ENCODE results near the gene ARHGAP32.
"Not testable (repeated sequence)": the region's sequence is repeated elsewhere in the genome, so short reads cannot be mapped to it uniquely, and the experiment has no call there.

ARHGAP32 gene

DNA sequence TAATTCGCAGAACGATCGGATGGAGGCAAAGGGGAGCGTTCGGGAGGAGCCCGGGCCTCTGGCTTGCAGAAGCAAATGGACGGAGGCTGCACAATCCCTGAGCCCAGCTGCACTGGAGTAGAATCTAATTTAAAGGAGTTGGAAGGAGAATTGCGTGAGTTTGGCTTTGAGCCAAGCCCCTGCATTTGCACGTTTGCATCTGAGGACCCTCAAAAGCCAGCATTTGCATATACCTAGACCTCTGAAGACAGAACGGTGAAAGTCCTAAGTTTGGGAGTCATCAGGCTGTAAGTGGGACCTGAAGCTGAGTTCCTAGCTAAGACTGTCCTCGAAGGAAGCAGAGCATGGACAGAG is 265.0 kb downstream of the ARHGAP32 start:
- no peak for DNase-seq

DNA sequence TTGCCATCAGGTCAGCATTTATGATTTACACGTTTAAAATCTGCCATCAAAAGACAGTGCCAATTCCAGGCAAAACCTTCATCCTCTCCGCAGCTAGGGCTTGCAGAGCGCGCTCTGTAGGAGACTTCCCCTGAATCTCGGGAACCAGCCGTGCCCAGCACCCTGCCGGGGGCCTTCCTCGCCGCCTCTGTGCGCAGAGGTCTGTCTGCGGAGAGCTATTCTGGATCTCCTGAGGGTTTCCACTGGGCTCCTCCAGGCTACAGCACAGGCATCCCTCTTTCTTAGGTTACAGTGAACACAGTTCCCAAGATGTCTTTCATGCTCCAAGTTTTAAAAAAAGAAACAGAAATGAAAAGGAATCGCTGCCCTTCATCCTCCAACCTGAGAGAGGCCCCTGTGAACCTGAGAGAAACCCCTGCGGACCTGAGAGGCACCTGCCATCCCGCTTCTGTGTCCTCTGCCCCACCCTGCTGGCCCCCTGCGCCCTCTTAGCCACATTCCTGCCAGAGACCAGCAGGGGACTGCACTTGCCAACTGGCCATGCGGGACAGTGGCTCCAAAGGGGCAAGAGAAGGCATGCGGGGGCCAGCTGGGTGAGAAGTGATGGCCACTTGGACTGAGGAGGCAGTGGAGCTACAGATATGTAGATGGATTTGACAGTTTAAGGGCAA is 265.6 kb downstream of the ARHGAP32 start:
- no peak for DNase-seq

DNA sequence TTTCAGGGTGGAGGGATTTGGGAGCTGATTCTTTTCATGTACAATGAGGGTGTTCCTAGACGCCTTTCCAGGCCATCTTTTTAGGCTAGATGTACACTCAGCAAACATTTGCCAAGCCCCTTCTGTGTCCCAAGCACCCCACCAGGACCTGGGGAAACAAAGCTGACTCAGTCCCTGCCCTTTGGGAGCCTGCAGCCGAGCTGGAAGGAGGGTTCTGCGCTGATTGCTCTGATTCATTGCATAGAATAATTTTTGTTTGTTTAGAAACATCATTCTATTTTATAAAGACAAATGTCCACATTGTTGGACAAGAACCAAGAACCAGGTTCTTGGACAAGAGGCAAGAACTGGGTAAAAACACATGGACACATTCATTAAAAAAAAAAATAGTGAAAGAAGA is 266.1 kb downstream of the ARHGAP32 start:
- DNase-seq, result no peak

DNA sequence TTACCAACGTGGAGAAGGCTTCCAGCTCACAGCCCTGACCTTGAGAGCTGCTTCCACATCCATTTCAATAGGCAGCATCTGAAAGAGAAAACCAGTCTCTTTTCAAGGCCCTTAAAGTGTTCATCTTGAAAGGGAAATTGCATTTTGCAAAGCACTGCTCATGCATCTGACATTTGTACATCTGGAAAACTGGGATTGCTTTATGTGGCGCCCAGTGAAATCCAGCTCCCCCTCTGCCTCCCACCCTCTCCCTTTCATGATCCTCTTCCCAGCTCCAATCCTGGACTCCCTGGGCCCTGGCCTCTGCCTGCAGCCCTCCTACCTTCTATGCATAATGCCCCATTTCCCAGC is 266.9 kb downstream of the ARHGAP32 start:
- no peak for DNase-seq

DNA sequence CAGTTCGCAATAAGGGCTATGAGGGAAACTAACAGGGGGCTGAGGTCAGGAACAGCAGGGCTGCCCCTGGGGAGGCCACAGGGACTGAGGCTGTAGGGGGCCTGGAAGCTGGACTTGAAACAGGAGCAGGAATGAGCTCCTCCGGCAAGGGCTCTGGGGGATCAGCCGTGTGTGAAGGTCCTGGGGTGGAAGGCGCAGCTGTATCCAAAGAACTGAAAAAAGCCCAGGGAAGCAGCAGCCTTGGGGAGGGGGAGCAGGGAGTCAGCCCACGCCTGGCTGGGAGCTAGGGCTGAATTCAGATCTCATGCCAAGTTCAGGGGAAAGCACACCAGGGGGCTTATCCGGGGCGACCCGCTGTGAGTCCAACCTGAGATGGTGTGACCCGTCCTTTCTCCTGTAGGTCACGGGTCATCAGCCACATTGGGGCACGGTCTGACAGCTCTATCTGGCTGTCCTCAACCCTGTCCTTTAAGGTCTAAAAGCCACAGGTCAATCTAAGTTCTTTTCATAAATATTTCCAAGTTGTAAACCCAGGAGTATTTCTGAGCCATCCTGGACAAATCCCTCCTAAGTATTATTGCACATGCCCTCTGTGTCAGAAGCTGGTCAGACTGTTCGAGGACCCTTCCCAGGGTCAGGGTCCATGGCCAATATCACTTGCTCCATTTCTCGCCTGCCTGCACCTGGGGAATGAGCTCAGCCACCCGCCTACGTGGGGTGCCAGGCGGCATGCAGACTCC is 267.4 kb downstream of the ARHGAP32 start:
- DNase-seq, result no peak

DNA sequence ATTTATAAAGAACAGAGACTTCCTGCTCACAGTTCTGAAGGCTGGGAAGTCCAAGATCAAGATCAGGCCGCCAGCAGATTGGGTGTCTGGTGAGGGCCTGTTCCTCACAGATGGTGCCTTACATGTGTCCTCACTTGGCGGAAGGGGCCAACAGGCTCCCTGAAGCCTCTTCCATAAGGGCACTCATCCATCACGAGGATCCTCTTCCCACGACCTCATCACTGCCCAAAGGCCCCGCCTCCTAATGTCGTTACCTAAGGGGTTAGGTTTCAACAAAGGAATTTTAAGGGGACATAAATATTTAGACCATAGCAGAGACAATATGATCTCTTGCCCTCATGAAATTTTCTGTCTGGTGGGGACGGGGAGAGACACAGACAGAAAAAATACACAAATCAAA is 268.0 kb downstream of the ARHGAP32 start:
- DNase-seq, result no peak

DNA sequence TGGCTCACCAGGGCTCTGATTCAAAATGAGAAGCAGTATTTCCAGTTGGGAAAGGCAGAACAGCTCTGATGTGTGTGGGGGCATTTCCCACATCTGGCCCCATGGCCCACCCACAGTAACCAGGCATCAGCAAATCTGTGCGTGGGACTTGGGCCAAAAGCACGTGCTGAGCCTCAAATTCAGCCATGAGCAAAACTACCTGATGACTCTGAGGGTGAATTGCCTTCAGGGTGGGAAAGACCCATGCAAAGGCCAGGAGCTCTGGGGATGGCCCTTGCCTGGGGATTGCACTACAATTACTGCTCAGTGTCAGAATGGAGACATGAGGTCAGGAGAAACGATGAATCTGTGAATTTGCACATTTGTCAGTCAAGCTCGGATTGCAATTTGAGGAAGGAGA is 270.3 kb downstream of the ARHGAP32 start:
- no peak for DNase-seq

DNA sequence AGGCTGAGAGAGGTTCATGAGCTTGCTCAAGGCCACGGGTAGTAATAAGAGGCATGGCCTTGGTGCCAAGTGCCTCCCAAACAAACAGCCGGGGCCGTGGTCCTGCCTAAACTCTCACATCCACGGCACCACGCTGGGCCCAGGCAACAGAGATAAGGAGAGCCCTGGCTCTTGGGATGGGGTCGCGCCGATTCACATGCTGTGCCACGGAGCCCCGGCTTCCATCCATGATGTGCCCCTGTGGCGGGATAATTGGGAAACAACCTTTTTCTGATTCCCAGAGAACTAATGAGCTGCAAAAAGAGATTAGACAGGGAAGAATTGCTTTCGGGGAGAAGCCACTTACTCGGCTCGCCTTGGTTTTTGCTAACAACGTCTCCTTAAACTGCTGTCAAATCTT is 271.5 kb downstream of the ARHGAP32 start:
- no peak for DNase-seq

DNA sequence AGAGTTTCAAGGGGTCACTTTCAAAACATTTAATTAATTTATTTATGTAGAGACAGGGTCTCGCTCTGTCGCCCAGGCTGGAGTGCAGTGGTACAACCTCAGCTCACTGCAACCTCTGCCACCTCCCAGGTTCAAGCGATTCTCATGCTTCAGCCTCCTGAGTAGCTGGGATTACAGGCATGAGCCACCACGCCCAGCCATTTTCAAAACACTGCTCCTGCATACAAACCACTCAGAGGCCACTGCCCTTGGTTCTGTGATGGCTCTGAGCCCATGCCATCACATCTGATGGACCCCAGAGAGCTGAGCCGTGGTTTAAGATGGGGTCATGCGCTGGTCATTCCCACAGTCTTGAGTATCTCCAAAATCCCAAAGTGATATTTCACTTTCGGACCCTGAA is 272.5 kb downstream of the ARHGAP32 start:
- not testable (repeated sequence) for DNase-seq

DNA sequence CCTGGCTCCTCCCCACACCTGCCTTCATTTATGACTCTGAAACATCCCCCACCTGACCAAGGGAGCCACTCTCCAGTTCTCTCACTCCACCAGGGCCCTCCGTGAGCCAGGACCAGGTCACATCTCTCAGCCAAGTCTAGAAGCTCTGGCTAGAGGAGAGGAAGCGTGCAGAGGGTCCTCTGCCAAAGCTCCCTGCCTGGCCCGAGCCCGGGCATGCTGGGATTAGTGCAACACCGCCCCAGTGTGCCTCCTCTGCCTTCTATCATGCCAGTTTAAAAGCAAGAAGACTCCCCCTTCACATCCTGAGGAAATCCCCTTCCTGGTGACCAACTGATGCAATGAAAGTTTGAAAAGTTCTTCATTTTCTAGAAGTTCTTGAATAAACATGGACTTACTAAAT is 272.9 kb downstream of the ARHGAP32 start:
- DNase-seq, result no peak

DNA sequence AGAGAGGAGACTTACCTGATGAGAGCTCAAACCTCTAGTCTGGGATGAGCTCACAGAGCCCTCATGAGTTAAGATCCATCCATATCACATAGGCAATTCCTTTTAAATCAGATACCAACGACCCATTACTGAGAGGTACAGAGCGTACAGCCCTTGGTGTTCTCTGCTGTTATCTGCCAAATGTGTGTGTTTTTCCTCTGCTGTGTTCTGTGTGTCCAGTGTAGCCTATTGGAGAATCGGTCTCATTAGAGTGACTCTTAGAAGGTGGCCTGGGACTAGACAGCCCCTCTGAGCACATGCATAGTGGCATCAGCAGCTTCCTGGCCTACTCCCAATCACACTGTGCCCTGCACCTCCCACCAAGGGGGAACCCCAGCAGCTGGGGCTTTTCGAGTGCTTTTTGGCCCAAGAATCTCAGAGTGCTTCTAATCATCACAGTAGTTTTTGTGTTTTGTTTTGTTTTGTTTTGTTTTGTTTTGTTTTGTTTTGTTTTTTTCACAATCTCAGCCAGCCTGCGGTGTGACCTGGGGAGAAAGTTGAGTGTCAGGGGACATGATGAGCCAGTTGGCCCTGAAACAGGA is 274.9 kb downstream of the ARHGAP32 start:
- no peak for DNase-seq

DNA sequence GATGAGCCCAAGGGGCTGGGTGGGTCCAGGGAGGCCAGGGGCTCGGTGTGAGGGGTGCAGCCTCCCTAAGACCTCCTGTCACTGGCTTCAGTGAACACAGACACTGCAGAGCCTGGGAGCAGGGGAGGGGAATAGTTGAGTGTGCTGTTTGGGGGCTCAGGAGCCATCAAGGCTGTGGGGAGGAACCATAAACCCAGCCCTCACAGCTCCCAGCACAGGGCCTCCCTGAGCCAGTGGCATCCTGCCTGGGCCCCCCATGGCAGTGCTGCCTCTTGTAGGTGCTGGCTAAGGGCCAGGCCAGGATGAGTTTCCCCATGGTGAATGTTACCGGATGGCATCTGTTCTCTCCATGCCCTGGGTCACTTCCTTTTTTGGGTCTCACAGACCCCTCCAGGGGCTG is 275.4 kb downstream of the ARHGAP32 start:
- DNase-seq, result no peak

DNA sequence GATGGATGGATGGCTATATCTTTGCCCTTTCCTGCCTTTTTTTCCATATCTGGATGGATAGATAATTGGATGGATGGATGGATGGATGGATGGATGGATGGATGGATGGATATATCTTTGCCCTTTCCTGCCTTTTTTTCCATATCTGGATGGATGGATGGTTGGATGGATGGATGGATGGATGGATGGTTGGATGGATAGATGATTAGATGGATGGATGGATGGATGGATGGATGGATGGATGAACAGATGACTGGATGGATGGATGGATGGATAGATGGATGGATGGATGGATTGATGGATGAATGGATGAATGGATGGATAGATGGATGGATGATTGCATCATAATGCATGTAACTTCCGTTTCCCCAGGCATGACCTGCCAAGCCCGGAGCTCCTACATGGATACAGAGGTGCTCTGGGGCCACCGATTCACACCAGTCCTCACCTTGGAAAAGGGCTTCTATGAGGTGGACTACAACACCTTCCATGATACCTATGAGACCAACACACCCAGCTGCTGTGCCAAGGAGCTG is 276.0 kb downstream of the ARHGAP32 start:
- no peak for DNase-seq

DNA sequence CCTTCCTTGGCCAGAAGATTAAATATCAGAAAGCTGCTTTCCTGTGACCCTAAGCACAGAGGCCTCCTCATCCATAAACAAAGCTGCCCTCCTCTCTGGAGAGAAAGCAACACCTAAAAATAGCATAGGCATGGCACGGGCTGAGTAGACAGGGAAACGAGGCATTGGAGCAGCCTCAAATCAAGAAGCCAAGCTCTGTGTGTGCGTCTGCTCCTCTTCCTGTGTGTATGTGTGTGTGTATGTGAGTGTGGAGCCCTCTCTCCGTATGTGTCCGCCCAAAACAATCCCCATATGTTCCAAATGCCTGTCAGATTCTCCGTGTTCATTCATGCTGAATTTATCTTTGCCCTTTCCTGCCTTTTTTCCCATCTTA is 277.0 kb downstream of the ARHGAP32 start:
- no peak for DNase-seq
